Measurements from ENCODE around the gene IGSF21.

IGSF21 gene

GRCh38 chr1:18107369-18108298, at the start of gene IGSF21:
TSS of gene IGSF21 (plus strand) at chr1:18107798. CDS start at chr1:18108129, 331 bp downstream.
- peak; percentile 70 for DNase-seq

GRCh38 chr1:18058206-18058921, 49.2 kb upstream of the IGSF21 start:
- no peak for DNase-seq

- DNase-seq, result no peak
Measured at GRCh38 chr1:18058981-18059605, 48.5 kb upstream of the IGSF21 start.

- DNase-seq, result no peak
Measured at GRCh38 chr1:18060366-18060765, 47.2 kb upstream of the IGSF21 start.

- DNase-seq, result no peak
Measured at GRCh38 chr1:18062185-18062584, 45.4 kb upstream of the IGSF21 start.

- no peak for DNase-seq
Measured at GRCh38 chr1:18064534-18064933, 43.1 kb upstream of the IGSF21 start.

- no peak for DNase-seq
Measured at GRCh38 chr1:18066576-18066975, 41.0 kb upstream of the IGSF21 start.

- DNase-seq, result peak; percentile 35
Measured at GRCh38 chr1:18069903-18070302, 37.7 kb upstream of the IGSF21 start.

GRCh38 chr1:18072066-18072465, 35.5 kb upstream of the IGSF21 start:
- DNase-seq, result no peak

GRCh38 chr1:18073066-18073642, 34.4 kb upstream of the IGSF21 start:
- no peak for DNase-seq

- DNase-seq, result peak; percentile 92
Measured at GRCh38 chr1:18077657-18078215, 29.9 kb upstream of the IGSF21 start.

- peak; percentile 59 for DNase-seq
Measured at GRCh38 chr1:18079941-18080735, 27.5 kb upstream of the IGSF21 start.

- DNase-seq, result no peak
Measured at GRCh38 chr1:18085387-18086074, 22.1 kb upstream of the IGSF21 start.

- DNase-seq, result no peak
Measured at GRCh38 chr1:18088077-18088594, 19.5 kb upstream of the IGSF21 start.

- no peak for DNase-seq
Measured at GRCh38 chr1:18089488-18089887, 18.1 kb upstream of the IGSF21 start.

- peak; percentile 54 for DNase-seq
Measured at GRCh38 chr1:18090636-18091035, 17.0 kb upstream of the IGSF21 start.

GRCh38 chr1:18091660-18092446, 15.7 kb upstream of the IGSF21 start:
- DNase-seq, result no peak

- no peak for DNase-seq
Measured at GRCh38 chr1:18093193-18093592, 14.4 kb upstream of the IGSF21 start.

- DNase-seq, result no peak
Measured at GRCh38 chr1:18093646-18094045, 14.0 kb upstream of the IGSF21 start.

GRCh38 chr1:18094096-18094495, 13.5 kb upstream of the IGSF21 start:
- no peak for DNase-seq

Data from NCI-H510A treated with DMSO at 0.1 percent for 48 hours (cell line).